GM12891 (cell line): ENCODE measurements around the gene LY6G6C.
A peak's percentile ranks its signal among the peaks of the same experiment; 100 is the strongest.

ENCODE experiments used
- DNase-seq: peaks from one replicate; pipeline ENCODE4 v3.0.0; 2011; ENCODE audit warnings: low spot score; ENCODE audit not compliant: insufficient read length
- FAIRE-seq: peaks from 2 replicates; lab custom pipeline; 2011; peaks lifted over from hg19 to GRCh38; lab: Jason Lieb, UNC
- PAX5 ChIP-seq: IDR thresholded peaks from 2 replicates; pipeline ENCODE4 v1.6.1; 2011; ENCODE audit warnings: low read length, moderate library complexity, mild to moderate bottlenecking; ENCODE audit not compliant: insufficient read depth, severe bottlenecking
- POLR2A ChIP-seq: IDR thresholded peaks from 2 replicates; pipeline ENCODE4 v1.6.1; 2011; ENCODE audit warnings: low read depth, low read length, control low read depth
- POLR2AphosphoS5 ChIP-seq: IDR thresholded peaks from 2 replicates; pipeline ENCODE4 v1.6.1; 2011; ENCODE audit warnings: low read depth, low read length, control low read depth
- POU2F2 ChIP-seq: IDR thresholded peaks from 2 replicates; pipeline ENCODE4 v1.6.1; 2011; ENCODE audit warnings: low read depth, mild to moderate bottlenecking, control low read depth, low read length, moderate library complexity
- SPI1 ChIP-seq: IDR thresholded peaks from 2 replicates; pipeline ENCODE4 v1.6.1; 2011; ENCODE audit warnings: low read depth, low read length, control low read depth
- TAF1 ChIP-seq: IDR thresholded peaks from 2 replicates; pipeline ENCODE4 v1.6.1; 2011; ENCODE audit warnings: low read depth, low read length, control low read depth

The LY6G6C gene

DNA sequence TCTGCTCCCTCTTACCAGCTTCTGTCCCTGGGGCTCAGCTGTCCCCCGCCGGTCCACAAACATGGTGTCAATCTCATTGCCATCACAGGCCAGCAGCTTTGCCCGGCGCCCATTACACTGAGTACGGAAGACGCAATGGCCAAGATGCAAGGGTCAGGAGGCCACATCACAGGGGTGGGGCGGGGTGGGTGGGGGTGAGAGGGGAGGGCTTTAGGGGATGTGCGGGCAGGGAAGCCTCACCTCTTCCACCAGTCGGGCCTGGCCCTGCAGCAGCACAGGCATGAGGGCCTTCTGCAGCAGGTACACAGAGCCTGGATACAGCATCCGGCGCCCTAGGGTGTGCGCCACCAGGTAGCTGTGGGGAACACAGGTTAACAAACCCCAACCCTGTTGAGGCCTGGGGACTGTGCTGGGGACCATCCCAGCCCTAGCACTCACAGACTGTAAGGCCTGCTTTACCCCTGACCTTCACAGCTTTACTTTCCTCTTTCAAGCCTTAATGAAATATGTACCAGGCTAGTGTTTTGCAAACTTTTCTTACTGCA is 29.9 kb downstream of the LY6G6C start:
- TF ChIP-seq SPI1 (no peak), POLR2AphosphoS5 (no peak), POLR2A (no peak), TAF1 (no peak), PAX5 (no peak), POU2F2 (no peak)
- FAIRE-seq (no peak), DNase-seq (no peak)

DNA sequence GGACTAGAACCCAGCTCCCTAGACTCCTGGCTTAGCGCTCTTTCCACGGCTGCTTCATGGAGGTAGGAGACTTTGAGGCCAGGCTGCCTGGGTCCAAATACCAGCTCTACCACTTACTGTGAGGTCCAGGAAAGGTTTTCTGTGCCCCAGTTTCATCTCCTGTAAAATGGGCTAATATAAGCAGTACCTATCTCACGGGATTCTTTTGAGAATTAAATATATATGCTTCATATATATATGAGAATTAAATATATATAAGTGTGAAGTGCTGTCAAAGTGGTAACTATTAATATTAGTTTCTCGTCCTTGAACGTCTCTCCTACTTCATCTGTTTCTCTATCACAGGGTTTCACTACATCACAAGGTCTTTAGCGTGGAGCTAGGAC is 30.5 kb downstream of the LY6G6C start:
- no peak for DNase-seq
- TF ChIP-seq POLR2AphosphoS5: no peak
- no peak for TF ChIP-seq POLR2A
- TF ChIP-seq TAF1: no peak
- TF ChIP-seq POU2F2: no peak
- no peak for TF ChIP-seq PAX5
- no peak for TF ChIP-seq SPI1
- no peak for FAIRE-seq

- no peak for DNase-seq
- no peak for FAIRE-seq
- TF ChIP-seq TAF1: no peak
- TF ChIP-seq POLR2A: no peak
- TF ChIP-seq PAX5: no peak
- TF ChIP-seq POLR2AphosphoS5: no peak
- TF ChIP-seq POU2F2: no peak
These were observed 31.1 kb downstream of the LY6G6C start for GRCh38 chr6:31690231-31691077.

DNA sequence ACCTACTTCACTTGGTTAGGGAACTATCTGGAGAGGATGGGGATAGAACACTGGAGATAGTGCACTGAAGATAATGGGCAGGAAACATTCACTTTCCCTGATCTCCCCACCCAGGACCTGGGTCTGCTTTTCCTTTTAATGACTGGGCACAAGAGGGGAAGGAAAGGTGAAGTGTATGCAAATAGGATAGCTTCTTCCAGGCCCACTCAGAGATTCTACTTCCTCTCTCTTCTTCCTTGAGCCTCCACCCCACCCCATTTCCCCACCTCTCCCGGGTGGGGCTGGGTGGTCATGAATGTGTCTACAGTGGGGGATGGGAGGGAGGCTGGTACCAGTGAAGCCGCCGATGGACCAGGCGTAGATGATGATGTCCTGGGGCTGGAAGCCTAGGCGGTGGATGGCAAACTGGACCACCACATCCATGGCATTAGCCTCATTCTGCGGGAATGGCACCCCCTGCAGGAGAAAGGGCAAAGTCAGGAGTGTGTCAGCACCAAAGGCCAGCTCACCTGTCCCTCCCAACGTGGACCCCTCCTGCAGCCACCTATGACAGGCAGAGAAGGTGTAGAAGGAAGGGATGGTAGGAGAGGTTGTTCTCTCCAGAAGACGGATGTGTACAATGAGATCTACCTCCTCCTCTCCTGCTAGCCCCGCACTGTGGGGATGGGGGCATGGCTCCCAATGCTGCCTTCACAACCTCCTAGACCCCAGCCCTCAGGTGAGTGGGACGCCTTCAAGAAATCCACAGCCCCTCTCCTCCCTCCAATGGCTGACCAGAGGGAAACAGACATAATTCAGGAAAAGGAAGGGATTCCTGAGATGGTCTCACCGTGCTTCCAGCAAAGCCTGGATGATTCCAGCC is 32.1 kb downstream of the LY6G6C start:
- no peak for TF ChIP-seq TAF1
- FAIRE-seq (peak; percentile 57), DNase-seq (no peak)

- no peak for DNase-seq
- no peak for FAIRE-seq
- TF ChIP-seq PAX5: no peak
- TF ChIP-seq POLR2AphosphoS5: no peak
- TF ChIP-seq POLR2A: no peak
- TF ChIP-seq TAF1: no peak
- no peak for TF ChIP-seq SPI1
- TF ChIP-seq POU2F2: no peak
These were observed 33.5 kb downstream of the LY6G6C start for GRCh38 chr6:31687860-31688693.

GRCh38 chr6:31687321-31687720 is 34.2 kb downstream of the LY6G6C start:
- TF ChIP-seq POLR2AphosphoS5: no peak
- no peak for TF ChIP-seq TAF1
- no peak for TF ChIP-seq PAX5
- TF ChIP-seq SPI1: no peak
- TF ChIP-seq POLR2A: no peak
- no peak for TF ChIP-seq POU2F2
- no peak for FAIRE-seq
- no peak for DNase-seq

DNA sequence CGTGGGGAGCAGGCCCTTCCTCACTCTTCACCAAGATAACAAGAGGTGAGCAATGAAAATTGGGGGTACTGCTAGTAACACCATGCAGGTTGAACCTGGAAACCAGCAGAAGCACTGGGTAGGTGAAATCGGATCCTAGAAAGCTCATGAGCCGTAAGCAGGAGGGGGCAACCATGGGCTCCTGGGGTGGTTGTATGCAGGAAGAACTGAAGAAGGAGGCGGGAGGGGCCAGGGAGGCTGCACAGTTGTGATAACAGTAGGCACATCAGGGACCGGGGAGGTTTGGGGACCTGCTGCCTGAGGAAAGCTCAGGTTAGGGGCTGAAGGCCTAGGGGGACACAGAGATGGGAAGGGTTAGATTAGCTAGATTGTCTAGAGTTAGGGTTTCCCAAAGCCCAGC is 35.1 kb downstream of the LY6G6C start:
- TF ChIP-seq POLR2AphosphoS5: no peak
- no peak for TF ChIP-seq POLR2A
- no peak for TF ChIP-seq PAX5
- FAIRE-seq (no peak), DNase-seq (no peak)

GRCh38 chr6:31683591-31683990 is 38.0 kb downstream of the LY6G6C start:
- DNase-seq: no peak
- no peak for FAIRE-seq
- TF ChIP-seq POLR2A (no peak), TAF1 (no peak), POLR2AphosphoS5 (no peak), PAX5 (no peak), SPI1 (no peak), POU2F2 (no peak)

- TF ChIP-seq TAF1 (0 out of 2 replicates have a peak, but pooled peaks have one; percentile 12), POU2F2 (no peak)
- DNase-seq (peak; percentile 60), FAIRE-seq (no peak)
These were observed 40.3 kb downstream of the LY6G6C start for GRCh38 chr6:31681135-31681671.
